ENCODE results near the gene TIAM1.

- TF ChIP-seq JAZF1 (CRISPR knock-in tag; IDR thresholded peaks at IDR 0.05) (no peak), CTCF (IDR thresholded peaks at IDR 0.05) (no peak), CDX4 (CRISPR knock-in tag; IDR thresholded peaks at IDR 0.05; ENCODE audit: borderline replicate concordance) (no peak), MAX (CRISPR knock-in tag; IDR thresholded peaks at IDR 0.05) (no peak), NR3C1 (CRISPR knock-in tag; conservative IDR thresholded peaks at IDR 0.05; ENCODE audit: low read depth) (no peak), USF2 (CRISPR knock-in tag; IDR thresholded peaks at IDR 0.05) (no peak), SMAD3 (CRISPR knock-in tag; IDR thresholded peaks at IDR 0.05; ENCODE audit: borderline replicate concordance) (no peak), PREB (CRISPR knock-in tag; IDR thresholded peaks at IDR 0.05; ENCODE audit: borderline replicate concordance) (no peak), ZNF423 (CRISPR knock-in tag; IDR thresholded peaks at IDR 0.05) (no peak), MLX (CRISPR knock-in tag; IDR thresholded peaks at IDR 0.05) (no peak)
These were observed 153.5 kb downstream of the TIAM1 start for GRCh38 chr21:31190516-31190915.

All from WTC11 (cell line).